IPS-20b (cell line): ENCODE results near the gene AZU1.
A peak's percentile ranks its signal among the peaks of the same experiment; 100 is the strongest.

Source experiments
- H3K27ac ChIP-seq: one replicate; pipeline ENCODE4 v1.5.1; 2013; ENCODE audit warnings: low read length
- H3K27me3 ChIP-seq: 2 replicates; pipeline ENCODE4 v1.6.1; 2013; ENCODE audit warnings: mild to moderate bottlenecking, low read length, inconsistent platforms; ENCODE audit not compliant: insufficient read depth
- H3K36me3 ChIP-seq: 2 replicates; pipeline ENCODE4 v1.6.1; 2013; ENCODE audit warnings: low read depth, mild to moderate bottlenecking, inconsistent platforms, low read length, moderate library complexity; ENCODE audit not compliant: insufficient read depth
- H3K4me1 ChIP-seq: 2 replicates; pipeline ENCODE4 v1.6.1; 2013; ENCODE audit warnings: mild to moderate bottlenecking, control low read depth, inconsistent platforms, low read length, moderate library complexity; ENCODE audit not compliant: insufficient read depth
- H3K4me3 ChIP-seq: 2 replicates; pipeline ENCODE4 v1.5.1; 2013; ENCODE audit warnings: mild to moderate bottlenecking, low read length, inconsistent platforms
- H3K9ac ChIP-seq: 2 replicates; pipeline ENCODE4 v1.6.1; 2013; ENCODE audit warnings: low read depth, mild to moderate bottlenecking, inconsistent platforms, low read length, moderate library complexity
- H3K9me3 ChIP-seq: 2 replicates; pipeline ENCODE4 v1.6.1; 2013; ENCODE audit warnings: mild to moderate bottlenecking, low read depth, low read length, inconsistent platforms; ENCODE audit not compliant: insufficient read depth

Gene AZU1

GRCh38 chr19:855566-856120, 28.0 kb downstream of the AZU1 start:
- Histone ChIP-seq H3K9me3 (no peaks in the 10 kb centered on the region), H3K9ac (no peak overlapping the region), H3K4me1 (no peaks in the 10 kb centered on the region), H3K27ac (no peak overlapping the region), H3K4me3 (no peak overlapping the region), H3K27me3 (peaks cover 25% of the 10 kb centered on the region), H3K36me3 (no peaks in the 10 kb centered on the region)

GRCh38 chr19:858284-858683, 30.6 kb downstream of the AZU1 start:
- Histone ChIP-seq H3K4me1 (no peaks in the 10 kb centered on the region), H3K27ac (no peak overlapping the region), H3K27me3 (peaks cover 35% of the 10 kb centered on the region), H3K4me3 (no peak overlapping the region), H3K9ac (no peak overlapping the region), H3K36me3 (no peaks in the 10 kb centered on the region), H3K9me3 (no peaks in the 10 kb centered on the region)

- Histone ChIP-seq H3K27ac (no peak within 1 kb of the TSS), H3K27me3 (peaks cover 36% of the 10 kb centered on the region), H3K9me3 (no peaks in the 10 kb centered on the region), H3K4me3 (peak within 1 kb of the TSS; percentile 40; the same call in 1 of the 2 replicates), H3K36me3 (no peaks in the 10 kb centered on the region), H3K9ac (no peak within 1 kb of the TSS), H3K4me1 (no peaks in the 10 kb centered on the region)
These were observed 31.5 kb downstream of the AZU1 start, which contains the start of gene CFD for GRCh38 chr19:858868-859843. Gene CFD, plus strand, starts transcription at chr19:859664. Its CDS starts 26 bp downstream, at chr19:859690.

- no peak overlapping the region for H3K27ac ChIP-seq
- H3K4me3 ChIP-seq: no peak overlapping the region; the same call in 1 of the 2 replicates
These were observed 33.6 kb downstream of the AZU1 start for GRCh38 chr19:861141-861755.

GRCh38 chr19:861756-862580, 34.3 kb downstream of the AZU1 start:
- no peak overlapping the region for H3K27ac ChIP-seq

More at GRCh38 chr19:861141-861755, 33.6 kb downstream of the AZU1 start:
- Histone ChIP-seq H3K36me3 (no peaks in the 10 kb centered on the region), H3K4me1 (no peaks in the 10 kb centered on the region), H3K27me3 (peaks cover 36% of the 10 kb centered on the region), H3K9me3 (no peaks in the 10 kb centered on the region), H3K9ac (no peak overlapping the region)

GRCh38 chr19:862581-863314, 35.1 kb downstream of the AZU1 start:
- Histone ChIP-seq H3K9ac (no peak overlapping the region), H3K4me1 (peaks cover 4% of the 10 kb centered on the region), H3K4me3 (peak overlapping the region; percentile 56; the same call in 1 of the 2 replicates), H3K27me3 (peaks cover 36% of the 10 kb centered on the region), H3K9me3 (no peaks in the 10 kb centered on the region), H3K27ac (no peak overlapping the region), H3K36me3 (peaks cover 4% of the 10 kb centered on the region; the same call in 1 of the 2 replicates)

More at GRCh38 chr19:861756-862580, 34.3 kb downstream of the AZU1 start:
- no peaks in the 10 kb centered on the region for H3K4me1 ChIP-seq
- no peak overlapping the region for H3K9ac ChIP-seq
- peak overlapping the region; percentile 56; the same call in 1 of the 2 replicates for H3K4me3 ChIP-seq
- H3K27me3 ChIP-seq: peaks cover 36% of the 10 kb centered on the region
- H3K9me3 ChIP-seq: no peaks in the 10 kb centered on the region
- no peaks in the 10 kb centered on the region for H3K36me3 ChIP-seq

- H3K36me3 ChIP-seq: peaks cover 5% of the 10 kb centered on the region; the same call in 1 of the 2 replicates
- H3K9ac ChIP-seq: no peak overlapping the region
- peaks cover 35% of the 10 kb centered on the region for H3K27me3 ChIP-seq
- H3K27ac ChIP-seq: no peak overlapping the region
- H3K4me1 ChIP-seq: peaks cover 4% of the 10 kb centered on the region
- no peaks in the 10 kb centered on the region for H3K9me3 ChIP-seq
- peak overlapping the region; percentile 56; the same call in 1 of the 2 replicates for H3K4me3 ChIP-seq
These were observed 35.6 kb downstream of the AZU1 start for GRCh38 chr19:863315-863620.

GRCh38 chr19:866769-867300, 39.2 kb downstream of the AZU1 start:
- Histone ChIP-seq H3K27ac (no peak overlapping the region), H3K27me3 (peaks cover 7% of the 10 kb centered on the region), H3K9ac (no peak overlapping the region), H3K4me3 (no peak overlapping the region), H3K4me1 (peaks cover 4% of the 10 kb centered on the region), H3K9me3 (no peaks in the 10 kb centered on the region), H3K36me3 (peaks cover 10% of the 10 kb centered on the region; the same call in 1 of the 2 replicates)

- Histone ChIP-seq H3K27ac (no peak overlapping the region), H3K9ac (no peak overlapping the region), H3K9me3 (no peaks in the 10 kb centered on the region), H3K27me3 (peaks cover 7% of the 10 kb centered on the region), H3K36me3 (peaks cover 10% of the 10 kb centered on the region; the same call in 1 of the 2 replicates), H3K4me1 (peaks cover 4% of the 10 kb centered on the region), H3K4me3 (no peak overlapping the region)
These were observed 39.7 kb downstream of the AZU1 start for GRCh38 chr19:867301-867793.

- no peak overlapping the region for H3K9ac ChIP-seq
- H3K27ac ChIP-seq: no peak overlapping the region
- H3K9me3 ChIP-seq: no peaks in the 10 kb centered on the region
These were observed 40.3 kb downstream of the AZU1 start for GRCh38 chr19:867855-868457.

More at GRCh38 chr19:867855-868457, 40.3 kb downstream of the AZU1 start:
- H3K4me1 ChIP-seq: peaks cover 4% of the 10 kb centered on the region
- peaks cover 5% of the 10 kb centered on the region for H3K27me3 ChIP-seq
- H3K36me3 ChIP-seq: peaks cover 10% of the 10 kb centered on the region; the same call in 1 of the 2 replicates
- H3K4me3 ChIP-seq: no peak overlapping the region
